ENCODE data around the gene MRLN. TPM values are rescaled to one million over a fixed set of nuclear protein-coding genes. Genes with fewer than 3 reads are reported as not detected.
A peak's percentile ranks its signal among the peaks of the same experiment; 100 is the strongest.

MRLN gene
- total RNA-seq, 3 donors from 2014 or later = not detected

GRCh38 chr10:59688921-59689351 is 64.3 kb downstream of the MRLN start:
- DNase-seq (ENCODE audit: low spot score in 2 of 2) = no peak
- intact Hi-C loops (cut with DNase I; ENCODE audit: low total_unique reads) = no loop called here

GRCh38 chr10:59687657-59688056 is 65.6 kb downstream of the MRLN start:
- Histone ChIP-seq H3K4me1 (no peaks in the 10 kb centered on the region), H3K27me3 (no peaks in the 10 kb centered on the region), H3K36me3 (no peaks in the 10 kb centered on the region), H3K9me3 (no peaks in the 10 kb centered on the region), H3K27ac (no peak overlapping the region), H3K4me3 (no peak overlapping the region)
- no peak for TF ChIP-seq POLR2AphosphoS5 (IDR thresholded peaks at IDR 0.05)
- TF ChIP-seq CTCF (IDR thresholded peaks at IDR 0.05) = no peak
- no peak for TF ChIP-seq POLR2A (IDR thresholded peaks at IDR 0.05)
- no peak for DNase-seq (ENCODE audit: low spot score in 2 of 2)
- intact Hi-C loops (cut with DNase I; ENCODE audit: low total_unique reads) = no loop called here

More at GRCh38 chr10:59688921-59689351, 64.3 kb downstream of the MRLN start:
- TF ChIP-seq CTCF (IDR thresholded peaks at IDR 0.05) = no peak
- no peak for TF ChIP-seq POLR2A (IDR thresholded peaks at IDR 0.05)
- TF ChIP-seq POLR2AphosphoS5 (IDR thresholded peaks at IDR 0.05) = no peak
- H3K27me3 ChIP-seq = no peaks in the 10 kb centered on the region
- no peaks in the 10 kb centered on the region for H3K9me3 ChIP-seq
- H3K27ac ChIP-seq = peak overlapping the region in 1 of 2 donors; percentile 11
- no peaks in the 10 kb centered on the region for H3K4me1 ChIP-seq
- H3K36me3 ChIP-seq = no peaks in the 10 kb centered on the region
- no peak overlapping the region for H3K4me3 ChIP-seq

Other genes starting within 250 kb of the MRLN start
- gene SLC16A9, start 43.6 kb downstream of the MRLN start, total RNA-seq = 1 to 10 TPM in 1 of 3 donors, under 1 TPM in 2; 0.32 to 1.2 (median 0.33) TPM
- gene CCDC6, start 153.1 kb upstream of the MRLN start, total RNA-seq = 10 to 100 TPM; 31.4 to 85.6 (median 44.9) TPM

Data from breast epithelium (tissue), 4 donors.